ENCODE results near the gene L3MBTL4.

- TF ChIP-seq CTCF (IDR thresholded peaks at IDR 0.05) (no peak), EZH2 (IDR thresholded peaks at IDR 0.05) (no peak)
These were observed 253.2 kb downstream of the L3MBTL4 start for GRCh38 chr18:6161549-6161948.

Measured in neural progenitor cell (in vitro differentiated cells).